HG03442 (cell line): ENCODE data around the gene ARPC1A.
"Not testable (repeated sequence)": the region's sequence is repeated elsewhere in the genome, so short reads cannot be mapped to it uniquely, and the experiment has no call there.

Experiments
- ATAC-seq: cut with Tn5 transposase; IDR thresholded peaks from one replicate; pipeline ENCODE4 v1.9.1; 2021; ENCODE audit warnings: mild to moderate bottlenecking, moderate library complexity; ENCODE audit not compliant: unreplicated experiment

ARPC1A gene

GRCh38 chr7:99368750-99369389, 43.2 kb downstream of the ARPC1A start:
- ATAC-seq: no peak

GRCh38 chr7:99369767-99370391, 44.2 kb downstream of the ARPC1A start:
- ATAC-seq: no peak

GRCh38 chr7:99371376-99371920, 45.8 kb downstream of the ARPC1A start:
- ATAC-seq: no peak

- ATAC-seq: no peak
Measured at GRCh38 chr7:99372275-99373090, 46.8 kb downstream of the ARPC1A start.

GRCh38 chr7:99373091-99374066, 47.7 kb downstream of the ARPC1A start:
- no peak for ATAC-seq

- peak; percentile 56 for ATAC-seq
Measured at GRCh38 chr7:99374111-99375064, 48.7 kb downstream of the ARPC1A start, which contains the start of gene ARPC1B. TSS of gene ARPC1B (plus strand) at chr7:99374730. CDS start at chr7:99385715, 10,985 bp downstream.

GRCh38 chr7:99375070-99375807, 49.5 kb downstream of the ARPC1A start:
- peak; percentile 26 for ATAC-seq

GRCh38 chr7:99379043-99379577, 53.4 kb downstream of the ARPC1A start:
- no peak for ATAC-seq

- not testable (repeated sequence) for ATAC-seq
Measured at GRCh38 chr7:99379693-99380031, 54.0 kb downstream of the ARPC1A start.

- ATAC-seq: peak; percentile 22
Measured at GRCh38 chr7:99380032-99380822, 54.5 kb downstream of the ARPC1A start.

GRCh38 chr7:99380823-99381663, 55.3 kb downstream of the ARPC1A start:
- ATAC-seq: peak; percentile 73

GRCh38 chr7:99381664-99382075, 56.0 kb downstream of the ARPC1A start:
- ATAC-seq: no peak

GRCh38 chr7:99383203-99383602, 57.5 kb downstream of the ARPC1A start:
- ATAC-seq: no peak

GRCh38 chr7:99383791-99384370, 58.2 kb downstream of the ARPC1A start:
- no peak for ATAC-seq

- ATAC-seq: no peak
Measured at GRCh38 chr7:99384523-99384922, 58.8 kb downstream of the ARPC1A start.

- no peak for ATAC-seq
Measured at GRCh38 chr7:99385564-99385963, 59.9 kb downstream of the ARPC1A start.
